Esophagus muscularis mucosa (tissue), 3 donors: Measurements from ENCODE around the gene AKAP12.

Experiments
- CTCF ChIP-seq, 3 experiments: fragments of 200-600 bp in 2 of 3; fragments of 450-650 bp in 1 of 3; sonication (generic) in 2 of 3; IDR thresholded peaks; one replicate each; pipeline ENCODE4 v1.5.1; 2017 to 2019; ENCODE audit warnings: antibody characterized with exemption in 3 of 3, mild to moderate bottlenecking in 2 of 3, moderate library complexity in 1 of 3
- POLR2A ChIP-seq: fragments of 450-650 bp; IDR thresholded peaks from one replicate; pipeline ENCODE4 v1.6.1; 2017; ENCODE audit warnings: antibody characterized with exemption, moderate library complexity, mild to moderate bottlenecking, low read depth

- TF ChIP-seq CTCF (IDR thresholded peaks at IDR 0.05) (no peak), POLR2A (no peak)
Measured at GRCh38 chr6:151388236-151388635, 148.5 kb downstream of the AKAP12 start.
